Measurements from ENCODE around the gene GPR15LG.
"Not testable (repeated sequence)": the region's sequence is repeated elsewhere in the genome, so short reads cannot be mapped to it uniquely, and the experiment has no call there.

Gene GPR15LG

GRCh38 chr10:84148006-84148597, 25.5 kb upstream of the GPR15LG start:
- not testable (repeated sequence) for H3K27ac ChIP-seq (ENCODE audit: insufficient read depth, low read depth, low read length, poor library complexity, severe bottlenecking); H3K27me3 ChIP-seq (ENCODE audit: control insufficient read depth, insufficient read depth, low read length, poor library complexity, severe bottlenecking); H3K4me1 ChIP-seq (ENCODE audit: control insufficient read depth, insufficient read depth, low read length); H3K4me3 ChIP-seq (ENCODE audit: insufficient read depth, low read depth, low read length); H3K9me3 ChIP-seq (ENCODE audit: control insufficient read depth, low read length)
- H3K36me3 ChIP-seq (ENCODE audit: control insufficient read depth, insufficient read depth, low read length), result peaks cover 42% of the 10 kb centered on the region
- 66 to 79% methylated on average over 7 to 9 of the region's 9 CpGs for WGBS, 2 experiments

GRCh38 chr10:84149854-84150253, 23.7 kb upstream of the GPR15LG start:
- H3K36me3 ChIP-seq (ENCODE audit: control insufficient read depth, insufficient read depth, low read length), result peaks cover 35% of the 10 kb centered on the region
- H3K4me1 ChIP-seq (ENCODE audit: control insufficient read depth, insufficient read depth, low read length), result no peaks in the 10 kb centered on the region
- H3K4me3 ChIP-seq (ENCODE audit: insufficient read depth, low read depth, low read length), result no peak overlapping the region
- 96 to 100% methylated on average over 2 of the region's 2 CpGs for WGBS, 2 experiments
- H3K27me3 ChIP-seq (ENCODE audit: control insufficient read depth, insufficient read depth, low read length, poor library complexity, severe bottlenecking), result no peaks in the 10 kb centered on the region
- no peaks in the 10 kb centered on the region for H3K9me3 ChIP-seq (ENCODE audit: control insufficient read depth, low read length)
- no peak overlapping the region for H3K27ac ChIP-seq (ENCODE audit: insufficient read depth, low read depth, low read length, poor library complexity, severe bottlenecking)

- H3K27ac ChIP-seq (ENCODE audit: insufficient read depth, low read depth, low read length, poor library complexity, severe bottlenecking), result no peak overlapping the region
- peaks cover 25% of the 10 kb centered on the region for H3K36me3 ChIP-seq (ENCODE audit: control insufficient read depth, insufficient read depth, low read length)
- no peaks in the 10 kb centered on the region for H3K27me3 ChIP-seq (ENCODE audit: control insufficient read depth, insufficient read depth, low read length, poor library complexity, severe bottlenecking)
These were observed 20.8 kb upstream of the GPR15LG start for GRCh38 chr10:84152769-84153168.

GRCh38 chr10:84155521-84155920, 18.1 kb upstream of the GPR15LG start:
- no peaks in the 10 kb centered on the region for H3K27me3 ChIP-seq (ENCODE audit: control insufficient read depth, insufficient read depth, low read length, poor library complexity, severe bottlenecking)
- H3K4me3 ChIP-seq (ENCODE audit: insufficient read depth, low read depth, low read length), result no peak overlapping the region
- 92 to 93% methylated on average over 4 of the region's 4 CpGs for WGBS, 2 experiments
- no peak overlapping the region for H3K27ac ChIP-seq (ENCODE audit: insufficient read depth, low read depth, low read length, poor library complexity, severe bottlenecking)
- no peaks in the 10 kb centered on the region for H3K9me3 ChIP-seq (ENCODE audit: control insufficient read depth, low read length)
- no peaks in the 10 kb centered on the region for H3K4me1 ChIP-seq (ENCODE audit: control insufficient read depth, insufficient read depth, low read length)
- peaks cover 11% of the 10 kb centered on the region for H3K36me3 ChIP-seq (ENCODE audit: control insufficient read depth, insufficient read depth, low read length)

More at GRCh38 chr10:84152769-84153168, 20.8 kb upstream of the GPR15LG start:
- no peaks in the 10 kb centered on the region for H3K9me3 ChIP-seq (ENCODE audit: control insufficient read depth, low read length)
- no peak overlapping the region for H3K4me3 ChIP-seq (ENCODE audit: insufficient read depth, low read depth, low read length)
- no peaks in the 10 kb centered on the region for H3K4me1 ChIP-seq (ENCODE audit: control insufficient read depth, insufficient read depth, low read length)

- H3K27me3 ChIP-seq (ENCODE audit: control insufficient read depth, insufficient read depth, low read length, poor library complexity, severe bottlenecking), result no peaks in the 10 kb centered on the region
- H3K36me3 ChIP-seq (ENCODE audit: control insufficient read depth, insufficient read depth, low read length), result peaks cover 11% of the 10 kb centered on the region
- H3K4me3 ChIP-seq (ENCODE audit: insufficient read depth, low read depth, low read length), result no peak overlapping the region
- H3K4me1 ChIP-seq (ENCODE audit: control insufficient read depth, insufficient read depth, low read length), result no peaks in the 10 kb centered on the region
- no peaks in the 10 kb centered on the region for H3K9me3 ChIP-seq (ENCODE audit: control insufficient read depth, low read length)
- 85 to 96% methylated on average over 2 of the region's 2 CpGs for WGBS, 2 experiments
- no peak overlapping the region for H3K27ac ChIP-seq (ENCODE audit: insufficient read depth, low read depth, low read length, poor library complexity, severe bottlenecking)
These were observed 17.6 kb upstream of the GPR15LG start for GRCh38 chr10:84156009-84156408.

- WGBS, 2 experiments, result 94 to 97% methylated on average over 10 of the region's 10 CpGs
- Histone ChIP-seq H3K27ac (ENCODE audit: insufficient read depth, low read depth, low read length, poor library complexity, severe bottlenecking) (no peak overlapping the region), H3K4me3 (ENCODE audit: insufficient read depth, low read depth, low read length) (no peak overlapping the region), H3K9me3 (ENCODE audit: control insufficient read depth, low read length) (no peaks in the 10 kb centered on the region), H3K27me3 (ENCODE audit: control insufficient read depth, insufficient read depth, low read length, poor library complexity, severe bottlenecking) (no peaks in the 10 kb centered on the region), H3K36me3 (ENCODE audit: control insufficient read depth, insufficient read depth, low read length) (peaks cover 11% of the 10 kb centered on the region), H3K4me1 (ENCODE audit: control insufficient read depth, insufficient read depth, low read length) (no peaks in the 10 kb centered on the region)
These were observed 16.8 kb upstream of the GPR15LG start for GRCh38 chr10:84156768-84157167.

GRCh38 chr10:84158061-84158460, 15.5 kb upstream of the GPR15LG start:
- Histone ChIP-seq H3K36me3 (ENCODE audit: control insufficient read depth, insufficient read depth, low read length) (peaks cover 6% of the 10 kb centered on the region), H3K4me1 (ENCODE audit: control insufficient read depth, insufficient read depth, low read length) (no peaks in the 10 kb centered on the region), H3K27ac (ENCODE audit: insufficient read depth, low read depth, low read length, poor library complexity, severe bottlenecking) (no peak overlapping the region), H3K4me3 (ENCODE audit: insufficient read depth, low read depth, low read length) (no peak overlapping the region), H3K9me3 (ENCODE audit: control insufficient read depth, low read length) (no peaks in the 10 kb centered on the region), H3K27me3 (ENCODE audit: control insufficient read depth, insufficient read depth, low read length, poor library complexity, severe bottlenecking) (no peaks in the 10 kb centered on the region)
- 85 to 98% methylated on average over 1 to 2 of the region's 2 CpGs for WGBS, 2 experiments

- 94 to 96% methylated on average over 4 of the region's 4 CpGs for WGBS, 2 experiments
- no peak overlapping the region for H3K4me3 ChIP-seq (ENCODE audit: insufficient read depth, low read depth, low read length)
- H3K27me3 ChIP-seq (ENCODE audit: control insufficient read depth, insufficient read depth, low read length, poor library complexity, severe bottlenecking), result no peaks in the 10 kb centered on the region
- no peaks in the 10 kb centered on the region for H3K4me1 ChIP-seq (ENCODE audit: control insufficient read depth, insufficient read depth, low read length)
- H3K36me3 ChIP-seq (ENCODE audit: control insufficient read depth, insufficient read depth, low read length), result peaks cover 2% of the 10 kb centered on the region
- no peaks in the 10 kb centered on the region for H3K9me3 ChIP-seq (ENCODE audit: control insufficient read depth, low read length)
- no peak overlapping the region for H3K27ac ChIP-seq (ENCODE audit: insufficient read depth, low read depth, low read length, poor library complexity, severe bottlenecking)
These were observed 15.1 kb upstream of the GPR15LG start for GRCh38 chr10:84158550-84158949.

GRCh38 chr10:84159076-84159685, 14.4 kb upstream of the GPR15LG start:
- H3K36me3 ChIP-seq (ENCODE audit: control insufficient read depth, insufficient read depth, low read length), result no peaks in the 10 kb centered on the region
- H3K4me1 ChIP-seq (ENCODE audit: control insufficient read depth, insufficient read depth, low read length), result no peaks in the 10 kb centered on the region
- H3K4me3 ChIP-seq (ENCODE audit: insufficient read depth, low read depth, low read length), result no peak overlapping the region
- no peaks in the 10 kb centered on the region for H3K9me3 ChIP-seq (ENCODE audit: control insufficient read depth, low read length)
- H3K27ac ChIP-seq (ENCODE audit: insufficient read depth, low read depth, low read length, poor library complexity, severe bottlenecking), result no peak overlapping the region
- H3K27me3 ChIP-seq (ENCODE audit: control insufficient read depth, insufficient read depth, low read length, poor library complexity, severe bottlenecking), result no peaks in the 10 kb centered on the region
- 68 to 74% methylated on average over 9 of the region's 9 CpGs for WGBS, 2 experiments

GRCh38 chr10:84160663-84161362, 12.8 kb upstream of the GPR15LG start:
- no peaks in the 10 kb centered on the region for H3K9me3 ChIP-seq (ENCODE audit: control insufficient read depth, low read length)
- no peaks in the 10 kb centered on the region for H3K27me3 ChIP-seq (ENCODE audit: control insufficient read depth, insufficient read depth, low read length, poor library complexity, severe bottlenecking)
- no peaks in the 10 kb centered on the region for H3K36me3 ChIP-seq (ENCODE audit: control insufficient read depth, insufficient read depth, low read length)
- H3K4me3 ChIP-seq (ENCODE audit: insufficient read depth, low read depth, low read length), result no peak overlapping the region
- 48 to 50% methylated on average over 6 of the region's 6 CpGs for WGBS, 2 experiments
- H3K27ac ChIP-seq (ENCODE audit: insufficient read depth, low read depth, low read length, poor library complexity, severe bottlenecking), result no peak overlapping the region
- H3K4me1 ChIP-seq (ENCODE audit: control insufficient read depth, insufficient read depth, low read length), result no peaks in the 10 kb centered on the region

Measured in ectodermal cell (in vitro differentiated cells).